K562 (cell line): ENCODE results near the gene CCNT1.
"Not testable (repeated sequence)": the region's sequence is repeated elsewhere in the genome, so short reads cannot be mapped to it uniquely, and the experiment has no call there.

Source experiments
- BCL6 ChIP-seq: fragments of 250-450 bp; sonication (Bioruptor Pico); IDR thresholded peaks from 2 replicates; pipeline ENCODE4 v1.4.0; 2020
- CBFB ChIP-seq: sonication (generic); formaldehyde crosslinking; IDR thresholded peaks from 2 replicates; pipeline ENCODE4 v1.4.0; 2020; ENCODE audit warnings: mild to moderate bottlenecking, missing genetic modification reagents
- RAD21 ChIP-seq, 2 experiments: fragments of 250-450 bp in 1 of 2; fragments of 450-650 bp in 1 of 2; sonication (Bioruptor Pico) in 1 of 2; formaldehyde crosslinking in 1 of 2; IDR thresholded peaks in 1 of 2; conservative IDR thresholded peaks in 1 of 2; 2 replicates each; pipeline versions ENCODE4 v1.4.0 to v1.8.0; 2020 to 2022; ENCODE audit warnings: mild to moderate bottlenecking in 2 of 2, moderate library complexity in 1 of 2
- ZNF274 ChIP-seq: IDR thresholded peaks from 2 replicates; pipeline ENCODE4 v1.6.1; 2011; ENCODE audit warnings: low read depth, mild to moderate bottlenecking, low read length, moderate library complexity, borderline replicate concordance
- TF ChIP-seq, protein P1 (sequence below), 3 experiments: IDR thresholded peaks in 2 of 3; conservative IDR thresholded peaks in 1 of 3; 2 replicates each; pipeline ENCODE4 v1.5.1; 2011 to 2012; ENCODE audit warnings: low read length in 3 of 3, mild to moderate bottlenecking in 3 of 3, control low read depth in 2 of 3, improper control_type of control experiment in 1 of 3, inconsistent platforms in 1 of 3, low read depth in 1 of 3, mixed read lengths in 1 of 3, moderate library complexity in 1 of 3; ENCODE audit not compliant: insufficient read depth in 2 of 3

DNA sequence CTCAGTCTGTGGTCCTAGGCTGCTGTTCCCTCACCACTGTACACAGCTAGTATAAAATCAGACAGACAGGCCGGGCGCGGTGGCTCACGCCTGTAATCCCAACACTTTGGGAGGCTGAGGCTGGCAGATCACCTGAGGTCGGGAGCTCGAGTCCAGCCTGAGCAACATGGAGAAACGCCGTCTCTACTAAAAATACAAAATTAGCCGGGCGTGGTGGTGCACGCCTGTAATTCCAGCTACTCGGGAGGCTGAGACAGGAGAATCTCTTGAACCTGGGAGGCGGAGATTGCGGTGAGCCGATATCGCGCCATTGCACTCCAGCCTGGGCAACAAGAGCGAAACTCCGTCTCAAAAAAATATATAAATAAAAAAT is 34.0 kb downstream of the CCNT1 start:
- TF ChIP-seq, protein P1, sequence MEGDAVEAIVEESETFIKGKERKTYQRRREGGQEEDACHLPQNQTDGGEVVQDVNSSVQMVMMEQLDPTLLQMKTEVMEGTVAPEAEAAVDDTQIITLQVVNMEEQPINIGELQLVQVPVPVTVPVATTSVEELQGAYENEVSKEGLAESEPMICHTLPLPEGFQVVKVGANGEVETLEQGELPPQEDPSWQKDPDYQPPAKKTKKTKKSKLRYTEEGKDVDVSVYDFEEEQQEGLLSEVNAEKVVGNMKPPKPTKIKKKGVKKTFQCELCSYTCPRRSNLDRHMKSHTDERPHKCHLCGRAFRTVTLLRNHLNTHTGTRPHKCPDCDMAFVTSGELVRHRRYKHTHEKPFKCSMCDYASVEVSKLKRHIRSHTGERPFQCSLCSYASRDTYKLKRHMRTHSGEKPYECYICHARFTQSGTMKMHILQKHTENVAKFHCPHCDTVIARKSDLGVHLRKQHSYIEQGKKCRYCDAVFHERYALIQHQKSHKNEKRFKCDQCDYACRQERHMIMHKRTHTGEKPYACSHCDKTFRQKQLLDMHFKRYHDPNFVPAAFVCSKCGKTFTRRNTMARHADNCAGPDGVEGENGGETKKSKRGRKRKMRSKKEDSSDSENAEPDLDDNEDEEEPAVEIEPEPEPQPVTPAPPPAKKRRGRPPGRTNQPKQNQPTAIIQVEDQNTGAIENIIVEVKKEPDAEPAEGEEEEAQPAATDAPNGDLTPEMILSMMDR (IDR thresholded peaks at IDR 0.05 in 2 of 3, conservative IDR thresholded peaks at IDR 0.05 in 1 of 3; ENCODE audit: insufficient read depth in 2 of 3, low read depth in 1 of 3, low read length in 3 of 3): not testable (repeated sequence)
- not testable (repeated sequence) for TF ChIP-seq ZNF274; RAD21 (CRISPR knock-in tag; conservative IDR thresholded peaks at IDR 0.05 in 1 of 2, IDR thresholded peaks at IDR 0.05 in 1 of 2); BCL6; CBFB (CRISPR knock-in tag)
